SK-N-SH (cell line): ENCODE measurements around the gene MYH16.

Experiments used
- CTCF ChIP-seq: fragments of 200-600 bp; sonication (generic); IDR thresholded peaks from 2 replicates; pipeline ENCODE4 v1.6.1; 2017; ENCODE audit warnings: antibody characterized with exemption, mild to moderate bottlenecking, moderate library complexity
- EP300 ChIP-seq, 2 experiments: IDR thresholded peaks; 2 replicates each; pipeline versions ENCODE4 v1.4.0 to v1.6.1; 2012; ENCODE audit warnings: borderline replicate concordance in 1 of 2, low read depth in 1 of 2, low read length in 1 of 2
- EZH2phosphoT487 ChIP-seq: fragments of 200-600 bp; sonication (generic); IDR thresholded peaks from 2 replicates; pipeline ENCODE4 v1.6.1; 2017; ENCODE audit warnings: low read depth, mixed run types, mild to moderate bottlenecking, antibody characterized with exemption, moderate library complexity, borderline replicate concordance
- FOXM1 ChIP-seq: IDR thresholded peaks from 2 replicates; pipeline ENCODE4 v1.4.0; 2012; ENCODE audit warnings: low read depth, mild to moderate bottlenecking
- GATA2 ChIP-seq: sonication (generic); formaldehyde crosslinking; IDR thresholded peaks from 2 replicates; pipeline ENCODE4 v1.5.0; 2020; ENCODE audit warnings: mild to moderate bottlenecking, missing genetic modification reagents
- MXI1 ChIP-seq: IDR thresholded peaks from 2 replicates; pipeline ENCODE4 v1.6.1; 2012; ENCODE audit warnings: mild to moderate bottlenecking, low read depth, low read length, improper control_type of control experiment
- NFIC ChIP-seq: IDR thresholded peaks from 2 replicates; pipeline ENCODE4 v1.4.0; 2012; ENCODE audit warnings: borderline replicate concordance
- POLR2AphosphoS5 ChIP-seq: IDR thresholded peaks from 2 replicates; pipeline ENCODE4 v1.6.1; 2012; ENCODE audit warnings: low read depth, low read length
- RAD21 ChIP-seq: IDR thresholded peaks from 2 replicates; pipeline ENCODE4 v1.6.1; 2012; ENCODE audit warnings: mild to moderate bottlenecking, low read length
- RFX5 ChIP-seq: IDR thresholded peaks from 2 replicates; pipeline ENCODE4 v1.6.1; 2012; ENCODE audit warnings: mild to moderate bottlenecking, improper control_type of control experiment, low read length
- SIN3A ChIP-seq: IDR thresholded peaks from 2 replicates; pipeline ENCODE4 v1.6.1; 2012; ENCODE audit warnings: low read depth, mild to moderate bottlenecking, low read length, moderate library complexity, borderline replicate concordance
- SMC3 ChIP-seq: IDR thresholded peaks from 2 replicates; pipeline ENCODE4 v1.6.1; 2012; ENCODE audit warnings: low read depth, low read length, improper control_type of control experiment
- TF ChIP-seq, protein P1 (sequence below): fragments of 150-350 bp; IDR thresholded peaks from 2 replicates; pipeline ENCODE4 v1.6.1; 2017; ENCODE audit warnings: antibody characterized with exemption, low read length, low read depth, borderline replicate concordance
- TF ChIP-seq, protein P2 (sequence below): IDR thresholded peaks from 2 replicates; pipeline ENCODE4 v1.6.1; 2012; ENCODE audit warnings: mild to moderate bottlenecking, low read depth, low read length, moderate library complexity

GRCh38 chr7:99268577-99268908 lies 4.1 kb upstream of the MYH16 start:
- TF ChIP-seq FOXM1 (no peak), RAD21 (no peak), SMC3 (no peak), CTCF (no peak), GATA2 (CRISPR knock-in tag) (no peak), RFX5 (no peak), MXI1 (no peak), EP300 (IDR thresholded peaks at IDR 0.05; ENCODE audit: borderline replicate concordance in 1 of 2, low read depth in 1 of 2, low read length in 1 of 2) (no peak), EZH2phosphoT487 (no peak), SIN3A (no peak), NFIC (no peak), POLR2AphosphoS5 (no peak)
- TF ChIP-seq, protein P1, sequence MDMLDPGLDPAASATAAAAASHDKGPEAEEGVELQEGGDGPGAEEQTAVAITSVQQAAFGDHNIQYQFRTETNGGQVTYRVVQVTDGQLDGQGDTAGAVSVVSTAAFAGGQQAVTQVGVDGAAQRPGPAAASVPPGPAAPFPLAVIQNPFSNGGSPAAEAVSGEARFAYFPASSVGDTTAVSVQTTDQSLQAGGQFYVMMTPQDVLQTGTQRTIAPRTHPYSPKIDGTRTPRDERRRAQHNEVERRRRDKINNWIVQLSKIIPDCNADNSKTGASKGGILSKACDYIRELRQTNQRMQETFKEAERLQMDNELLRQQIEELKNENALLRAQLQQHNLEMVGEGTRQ: no peak
- TF ChIP-seq, protein P2, sequence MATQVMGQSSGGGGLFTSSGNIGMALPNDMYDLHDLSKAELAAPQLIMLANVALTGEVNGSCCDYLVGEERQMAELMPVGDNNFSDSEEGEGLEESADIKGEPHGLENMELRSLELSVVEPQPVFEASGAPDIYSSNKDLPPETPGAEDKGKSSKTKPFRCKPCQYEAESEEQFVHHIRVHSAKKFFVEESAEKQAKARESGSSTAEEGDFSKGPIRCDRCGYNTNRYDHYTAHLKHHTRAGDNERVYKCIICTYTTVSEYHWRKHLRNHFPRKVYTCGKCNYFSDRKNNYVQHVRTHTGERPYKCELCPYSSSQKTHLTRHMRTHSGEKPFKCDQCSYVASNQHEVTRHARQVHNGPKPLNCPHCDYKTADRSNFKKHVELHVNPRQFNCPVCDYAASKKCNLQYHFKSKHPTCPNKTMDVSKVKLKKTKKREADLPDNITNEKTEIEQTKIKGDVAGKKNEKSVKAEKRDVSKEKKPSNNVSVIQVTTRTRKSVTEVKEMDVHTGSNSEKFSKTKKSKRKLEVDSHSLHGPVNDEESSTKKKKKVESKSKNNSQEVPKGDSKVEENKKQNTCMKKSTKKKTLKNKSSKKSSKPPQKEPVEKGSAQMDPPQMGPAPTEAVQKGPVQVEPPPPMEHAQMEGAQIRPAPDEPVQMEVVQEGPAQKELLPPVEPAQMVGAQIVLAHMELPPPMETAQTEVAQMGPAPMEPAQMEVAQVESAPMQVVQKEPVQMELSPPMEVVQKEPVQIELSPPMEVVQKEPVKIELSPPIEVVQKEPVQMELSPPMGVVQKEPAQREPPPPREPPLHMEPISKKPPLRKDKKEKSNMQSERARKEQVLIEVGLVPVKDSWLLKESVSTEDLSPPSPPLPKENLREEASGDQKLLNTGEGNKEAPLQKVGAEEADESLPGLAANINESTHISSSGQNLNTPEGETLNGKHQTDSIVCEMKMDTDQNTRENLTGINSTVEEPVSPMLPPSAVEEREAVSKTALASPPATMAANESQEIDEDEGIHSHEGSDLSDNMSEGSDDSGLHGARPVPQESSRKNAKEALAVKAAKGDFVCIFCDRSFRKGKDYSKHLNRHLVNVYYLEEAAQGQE: no peak
